ENCODE measurements around the gene SIRPB1.
"Not testable (repeated sequence)": the region's sequence is repeated elsewhere in the genome, so short reads cannot be mapped to it uniquely, and the experiment has no call there.

SIRPB1 gene

GRCh38 chr20:1623501-1624205 lies 3.8 kb upstream of the SIRPB1 start:
- TF ChIP-seq, protein P1, sequence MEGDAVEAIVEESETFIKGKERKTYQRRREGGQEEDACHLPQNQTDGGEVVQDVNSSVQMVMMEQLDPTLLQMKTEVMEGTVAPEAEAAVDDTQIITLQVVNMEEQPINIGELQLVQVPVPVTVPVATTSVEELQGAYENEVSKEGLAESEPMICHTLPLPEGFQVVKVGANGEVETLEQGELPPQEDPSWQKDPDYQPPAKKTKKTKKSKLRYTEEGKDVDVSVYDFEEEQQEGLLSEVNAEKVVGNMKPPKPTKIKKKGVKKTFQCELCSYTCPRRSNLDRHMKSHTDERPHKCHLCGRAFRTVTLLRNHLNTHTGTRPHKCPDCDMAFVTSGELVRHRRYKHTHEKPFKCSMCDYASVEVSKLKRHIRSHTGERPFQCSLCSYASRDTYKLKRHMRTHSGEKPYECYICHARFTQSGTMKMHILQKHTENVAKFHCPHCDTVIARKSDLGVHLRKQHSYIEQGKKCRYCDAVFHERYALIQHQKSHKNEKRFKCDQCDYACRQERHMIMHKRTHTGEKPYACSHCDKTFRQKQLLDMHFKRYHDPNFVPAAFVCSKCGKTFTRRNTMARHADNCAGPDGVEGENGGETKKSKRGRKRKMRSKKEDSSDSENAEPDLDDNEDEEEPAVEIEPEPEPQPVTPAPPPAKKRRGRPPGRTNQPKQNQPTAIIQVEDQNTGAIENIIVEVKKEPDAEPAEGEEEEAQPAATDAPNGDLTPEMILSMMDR (IDR thresholded peaks at IDR 0.05; ENCODE audit: low read depth, low read length): no peak
- H3K4me3 ChIP-seq (replicated peaks in 1 of 2; ENCODE audit: low read depth in 2 of 2, low read length in 2 of 2): no peak overlapping the region
- DNase-seq (ENCODE audit: low read depth in 2 of 2): no peak

- DNase-seq (ENCODE audit: low read depth in 2 of 2): no peak
- TF ChIP-seq, protein P1 (IDR thresholded peaks at IDR 0.05; ENCODE audit: low read depth, low read length): no peak
- no peak overlapping the region for H3K4me3 ChIP-seq (replicated peaks in 1 of 2; ENCODE audit: low read depth in 2 of 2, low read length in 2 of 2)
Observed at GRCh38 chr20:1622450-1622849, 2.6 kb upstream of the SIRPB1 start.

GRCh38 chr20:1621316-1621715 lies 1.5 kb upstream of the SIRPB1 start:
- TF ChIP-seq, protein P1 (IDR thresholded peaks at IDR 0.05; ENCODE audit: low read depth, low read length): no peak

GRCh38 chr20:1618954-1619540 lies 762 bp downstream of the SIRPB1 start:
- no peak for DNase-seq (ENCODE audit: low read depth in 2 of 2)
- H3K4me3 ChIP-seq (replicated peaks in 1 of 2; ENCODE audit: low read depth in 2 of 2, low read length in 2 of 2): no peak overlapping the region
- TF ChIP-seq, protein P1 (IDR thresholded peaks at IDR 0.05; ENCODE audit: low read depth, low read length): no peak

More at GRCh38 chr20:1621316-1621715, 1.5 kb upstream of the SIRPB1 start:
- no peak for DNase-seq (ENCODE audit: low read depth in 2 of 2)
- H3K4me3 ChIP-seq (replicated peaks in 1 of 2; ENCODE audit: low read depth in 2 of 2, low read length in 2 of 2): no peak overlapping the region

GRCh38 chr20:1618479-1618878 lies 1.3 kb downstream of the SIRPB1 start:
- no peak overlapping the region for H3K4me3 ChIP-seq (replicated peaks in 1 of 2; ENCODE audit: low read depth in 2 of 2, low read length in 2 of 2)
- no peak for DNase-seq (ENCODE audit: low read depth in 2 of 2)
- TF ChIP-seq, protein P1 (IDR thresholded peaks at IDR 0.05; ENCODE audit: low read depth, low read length): no peak

DNA sequence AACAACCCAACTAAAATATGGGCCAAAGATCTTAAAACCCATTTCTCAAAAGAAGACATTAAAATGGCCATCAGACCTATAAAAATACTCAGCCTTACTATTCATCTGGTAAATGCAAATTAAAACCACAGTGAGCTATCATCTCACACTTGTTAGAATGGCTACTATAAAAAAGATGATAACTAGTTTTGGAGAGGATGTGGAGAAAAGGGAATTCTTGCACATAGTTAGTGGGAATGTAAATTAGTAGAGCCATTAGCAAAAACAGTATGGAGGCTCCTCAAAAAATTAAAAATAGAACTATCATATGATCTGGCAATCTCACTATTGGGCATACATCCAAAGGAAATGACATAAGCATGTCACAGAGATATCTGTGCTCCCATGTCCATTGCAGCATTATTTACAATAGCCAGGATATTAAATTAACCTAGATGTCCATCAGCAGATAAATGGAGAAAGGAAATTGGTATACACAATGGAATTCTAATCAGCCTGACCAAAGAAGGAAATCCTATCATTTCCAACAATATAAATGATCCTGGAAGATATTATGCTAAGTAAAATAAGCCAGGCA lies 2.9 kb downstream of the SIRPB1 start:
- no peak overlapping the region for H3K4me3 ChIP-seq (replicated peaks in 1 of 2; ENCODE audit: low read depth in 2 of 2, low read length in 2 of 2)
- TF ChIP-seq, protein P1 (IDR thresholded peaks at IDR 0.05; ENCODE audit: low read depth, low read length): no peak
- peak in 1 of 2 donors; percentile 2 for DNase-seq (ENCODE audit: low read depth in 2 of 2)

DNA sequence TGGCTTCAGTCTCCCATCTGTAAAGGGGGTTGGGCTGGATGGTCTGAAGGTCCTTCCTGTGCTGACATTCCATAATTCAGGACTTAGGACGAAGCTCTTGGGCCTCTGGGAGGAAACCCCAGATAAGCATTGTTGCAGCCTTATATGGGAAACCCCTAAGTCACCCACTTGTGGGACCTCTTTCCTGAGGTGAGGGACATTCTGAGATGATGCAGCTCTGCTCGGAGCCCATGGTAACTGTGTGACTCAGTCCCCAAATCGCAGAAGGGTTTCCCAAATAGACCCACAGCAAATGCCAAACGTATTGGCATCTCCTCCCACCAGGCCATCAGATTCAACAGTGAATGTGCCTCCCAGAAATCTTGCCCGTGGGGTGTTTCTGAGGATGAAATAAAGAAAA lies 9.4 kb downstream of the SIRPB1 start:
- not testable (repeated sequence) for DNase-seq (ENCODE audit: low read depth in 2 of 2); H3K4me3 ChIP-seq (replicated peaks in 1 of 2; ENCODE audit: low read depth in 2 of 2, low read length in 2 of 2)

GRCh38 chr20:1608678-1609347 lies 11.0 kb downstream of the SIRPB1 start:
- DNase-seq (ENCODE audit: low read depth in 2 of 2): not testable (repeated sequence)

More at GRCh38 chr20:1608678-1609347, 11.0 kb downstream of the SIRPB1 start:
- not testable (repeated sequence) for H3K4me3 ChIP-seq (replicated peaks in 1 of 2; ENCODE audit: low read depth in 2 of 2, low read length in 2 of 2)
